ENCODE measurements around the gene RPUSD4. TPM values are rescaled to one million over a fixed set of nuclear protein-coding genes. Genes with fewer than 3 reads are reported as not detected.

The RPUSD4 gene
- total and polyA plus RNA-seq, 9 of the 15 experiments (the other 6 are each of a cell fraction or from before 2014, with no cell fraction given) = 27.4 to 56.2 (median 44.6) TPM

DNA sequence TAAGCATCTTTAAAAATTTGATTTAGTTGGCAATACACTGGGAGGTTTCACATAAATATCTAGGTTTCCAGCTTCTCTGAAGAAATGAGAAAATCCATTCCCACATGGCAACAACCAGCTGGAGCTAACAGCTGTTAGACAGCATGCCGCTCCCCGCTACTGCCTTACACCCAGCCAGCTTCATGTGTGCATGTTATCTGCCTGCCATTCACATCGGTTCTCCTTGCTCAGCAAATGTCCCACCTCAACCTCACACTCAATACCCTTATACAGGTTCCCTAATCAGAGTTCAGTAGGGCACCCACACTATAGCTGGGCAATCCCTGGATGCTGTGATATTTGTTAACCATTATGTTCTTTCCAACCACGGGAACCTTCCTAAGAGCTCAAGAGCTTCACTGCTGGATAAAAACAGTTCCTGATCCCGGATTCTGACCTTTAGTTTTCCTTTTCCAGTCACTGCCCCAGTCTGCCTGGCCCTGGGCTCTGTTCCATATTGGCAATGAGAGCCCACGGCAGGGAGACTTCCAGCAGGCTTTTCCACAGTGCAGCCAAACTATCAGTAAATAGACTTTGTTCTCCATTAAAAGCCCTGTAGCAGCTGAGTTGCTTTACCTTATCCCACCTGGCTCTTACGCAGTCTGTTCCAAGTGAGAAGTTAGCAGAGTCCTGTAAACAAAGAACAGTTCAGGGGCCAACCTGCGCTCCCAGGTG is 8.6 kb downstream of the RPUSD4 start (continued):
- TF ChIP-seq WHSC1 (IDR thresholded peaks at IDR 0.05; ENCODE audit: low read length) = no peak

DNA sequence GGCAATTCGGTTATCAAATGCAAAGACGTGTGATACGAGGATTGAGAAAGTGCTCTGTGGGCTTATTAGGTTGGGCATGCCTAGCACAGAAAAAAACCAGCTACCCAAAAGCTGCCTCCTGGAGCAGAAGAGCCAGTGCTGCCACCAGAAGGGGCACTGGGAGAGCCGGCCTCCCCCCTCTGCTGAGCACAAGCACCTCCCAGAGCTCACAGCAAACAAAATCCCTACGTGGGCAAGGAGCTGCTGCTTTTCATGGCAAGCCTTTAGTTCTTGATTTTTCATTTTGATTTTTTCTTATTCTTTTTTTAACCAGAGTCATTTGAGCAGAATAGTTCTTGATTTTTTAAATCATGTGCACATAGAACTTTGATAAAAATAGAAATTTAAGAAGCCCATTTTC is 12.8 kb downstream of the RPUSD4 start:
- no peak for FAIRE-seq
- no peak overlapping the region for H3K9ac ChIP-seq (ENCODE audit: insufficient read depth in 1 of 2, low read depth in 2 of 2, low read length in 2 of 2)
- intact Hi-C loops (cut with micrococcal nuclease) = no loop called here
- H3K4me2 ChIP-seq (ENCODE audit: insufficient read depth, low read length) = no peak overlapping the region
- CTCF ChIA-PET (ENCODE audit: low intra/inter-chr PET ratio) = no interaction called here
- ATAC-seq = no peak
- H3K4me1 ChIP-seq (replicated peaks in 1 of 2; ENCODE audit: control insufficient read depth in 2 of 2, insufficient read depth in 2 of 2, low read length in 2 of 2) = no peaks in the 10 kb centered on the region
- in situ Hi-C loops (cut with MboI) = loop anchor here (5.0 kb wide), 1 partner anchor 276 kb away; no protein-coding TSS in a partner anchor
- H3K4me3 ChIP-seq = no peak overlapping the region
- H3K36me3 ChIP-seq (ENCODE audit: control insufficient read depth, insufficient read depth, low read length) = peaks cover 91% of the 10 kb centered on the region
- 100% methylated on average over 5 of the region's 5 CpGs for WGBS (ENCODE audit: insufficient coverage, low coverage, missing lambda C conversion rate)
- no peak for DNase-seq (ENCODE audit: extremely low read depth in 1 of 4, low spot score in 3 of 4)
- no peak overlapping the region for H3K27ac ChIP-seq (ENCODE audit: extremely low read depth, low read depth, low read length)
- peaks cover 1% of the 10 kb centered on the region; the same call in 1 of the 2 replicates for H4K20me1 ChIP-seq (replicated peaks; ENCODE audit: control insufficient read depth, insufficient read depth, low read length)
- no peaks in the 10 kb centered on the region for H3K27me3 ChIP-seq (ENCODE audit: control insufficient read depth in 2 of 2, insufficient read depth in 2 of 2, low read length in 2 of 2)
- no peaks in the 10 kb centered on the region for H3K9me1 ChIP-seq (ENCODE audit: control insufficient read depth, insufficient read depth, low read length)
- POLR2A ChIA-PET = interaction anchor here (0.6 to 2.3 kb wide), 3 partner anchors 11 to 663 kb away, joined by 3 to 11 read pairs (median 4); partner anchors contain the start of genes FAM118B and RPUSD4
- no peaks in the 10 kb centered on the region for H3K9me3 ChIP-seq (replicated peaks; ENCODE audit: control insufficient read depth, insufficient read depth, low read depth, low read length)
- no peak overlapping the region for H2AFZ ChIP-seq (ENCODE audit: low read depth, low read length)
- BruUV-seq (replicated peaks) = no TSS peak
- no peaks in the 10 kb centered on the region for H3K79me2 ChIP-seq (ENCODE audit: control insufficient read depth, insufficient read depth, low read length)
- TF ChIP-seq, protein P1, sequence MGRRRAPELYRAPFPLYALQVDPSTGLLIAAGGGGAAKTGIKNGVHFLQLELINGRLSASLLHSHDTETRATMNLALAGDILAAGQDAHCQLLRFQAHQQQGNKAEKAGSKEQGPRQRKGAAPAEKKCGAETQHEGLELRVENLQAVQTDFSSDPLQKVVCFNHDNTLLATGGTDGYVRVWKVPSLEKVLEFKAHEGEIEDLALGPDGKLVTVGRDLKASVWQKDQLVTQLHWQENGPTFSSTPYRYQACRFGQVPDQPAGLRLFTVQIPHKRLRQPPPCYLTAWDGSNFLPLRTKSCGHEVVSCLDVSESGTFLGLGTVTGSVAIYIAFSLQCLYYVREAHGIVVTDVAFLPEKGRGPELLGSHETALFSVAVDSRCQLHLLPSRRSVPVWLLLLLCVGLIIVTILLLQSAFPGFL (CRISPR knock-in tag; IDR thresholded peaks at IDR 0.05) = no peak
- TF ChIP-seq KDM1A (IDR thresholded peaks at IDR 0.05) (no peak), GATA2 (CRISPR knock-in tag; IDR thresholded peaks at IDR 0.05) (no peak), POU5F1 (IDR thresholded peaks at IDR 0.05; ENCODE audit: borderline replicate concordance, low read depth, low read length, partially characterized antibody) (no peak), PHF21A (IDR thresholded peaks at IDR 0.05; ENCODE audit: borderline replicate concordance, low read depth) (no peak), ZNF146 (CRISPR knock-in tag; IDR thresholded peaks at IDR 0.05; ENCODE audit: unreplicated experiment) (no peak), NCOR1 (IDR thresholded peaks at IDR 0.05) (no peak), TCF7 (IDR thresholded peaks at IDR 0.05; ENCODE audit: borderline replicate concordance) (no peak), MTA2 (IDR thresholded peaks at IDR 0.05; ENCODE audit: low read depth) (no peak), RBM25 (IDR thresholded peaks at IDR 0.05; ENCODE audit: low read depth, low read length, severe bottlenecking) (no peak), SLC30A9 (CRISPR knock-in tag; IDR thresholded peaks at IDR 0.05) (no peak), DACH1 (IDR thresholded peaks at IDR 0.05; ENCODE audit: partially characterized antibody) (no peak)
- TF ChIP-seq, protein P2, sequence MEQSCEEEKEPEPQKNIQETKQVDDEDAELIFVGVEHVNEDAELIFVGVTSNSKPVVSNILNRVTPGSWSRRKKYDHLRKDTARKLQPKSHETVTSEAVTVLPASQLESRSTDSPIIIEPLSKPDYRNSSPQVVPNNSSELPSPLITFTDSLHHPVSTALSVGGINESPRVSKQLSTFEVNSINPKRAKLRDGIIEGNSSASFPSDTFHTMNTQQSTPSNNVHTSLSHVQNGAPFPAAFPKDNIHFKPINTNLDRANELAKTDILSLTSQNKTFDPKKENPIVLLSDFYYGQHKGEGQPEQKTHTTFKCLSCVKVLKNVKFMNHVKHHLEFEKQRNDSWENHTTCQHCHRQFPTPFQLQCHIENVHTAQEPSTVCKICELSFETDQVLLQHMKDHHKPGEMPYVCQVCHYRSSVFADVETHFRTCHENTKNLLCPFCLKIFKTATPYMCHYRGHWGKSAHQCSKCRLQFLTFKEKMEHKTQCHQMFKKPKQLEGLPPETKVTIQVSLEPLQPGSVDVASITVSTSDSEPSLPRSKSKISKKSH (CRISPR knock-in tag; IDR thresholded peaks at IDR 0.05) = no peak
- TF ChIP-seq, protein P3, sequence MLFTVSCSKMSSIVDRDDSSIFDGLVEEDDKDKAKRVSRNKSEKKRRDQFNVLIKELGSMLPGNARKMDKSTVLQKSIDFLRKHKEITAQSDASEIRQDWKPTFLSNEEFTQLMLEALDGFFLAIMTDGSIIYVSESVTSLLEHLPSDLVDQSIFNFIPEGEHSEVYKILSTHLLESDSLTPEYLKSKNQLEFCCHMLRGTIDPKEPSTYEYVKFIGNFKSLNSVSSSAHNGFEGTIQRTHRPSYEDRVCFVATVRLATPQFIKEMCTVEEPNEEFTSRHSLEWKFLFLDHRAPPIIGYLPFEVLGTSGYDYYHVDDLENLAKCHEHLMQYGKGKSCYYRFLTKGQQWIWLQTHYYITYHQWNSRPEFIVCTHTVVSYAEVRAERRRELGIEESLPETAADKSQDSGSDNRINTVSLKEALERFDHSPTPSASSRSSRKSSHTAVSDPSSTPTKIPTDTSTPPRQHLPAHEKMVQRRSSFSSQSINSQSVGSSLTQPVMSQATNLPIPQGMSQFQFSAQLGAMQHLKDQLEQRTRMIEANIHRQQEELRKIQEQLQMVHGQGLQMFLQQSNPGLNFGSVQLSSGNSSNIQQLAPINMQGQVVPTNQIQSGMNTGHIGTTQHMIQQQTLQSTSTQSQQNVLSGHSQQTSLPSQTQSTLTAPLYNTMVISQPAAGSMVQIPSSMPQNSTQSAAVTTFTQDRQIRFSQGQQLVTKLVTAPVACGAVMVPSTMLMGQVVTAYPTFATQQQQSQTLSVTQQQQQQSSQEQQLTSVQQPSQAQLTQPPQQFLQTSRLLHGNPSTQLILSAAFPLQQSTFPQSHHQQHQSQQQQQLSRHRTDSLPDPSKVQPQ (CRISPR knock-in tag; IDR thresholded peaks at IDR 0.05; ENCODE audit: borderline replicate concordance) = no peak

Measured in K562 (cell line).